IMR-90 (cell line): Measurements from ENCODE around the gene ADAMTSL1. TPM values are rescaled to one million over a fixed set of nuclear protein-coding genes. Genes with fewer than 3 reads are reported as not detected.

ENCODE experiments used
- ATAC-seq: fragments of 200-7000 bp; cut with Tn5 transposase; 2 replicates; pipeline ENCODE4 v1.9.1; 2020; ENCODE audit warnings: low read depth, mild to moderate bottlenecking, moderate library complexity
- BruUV-seq: library from RNA; stranded (reverse); fragments of 400-500 nt; replicated peaks from 2 replicates; lab custom pipeline; 2021; lab: Mats Ljungman, UMichigan
- CTCF ChIA-PET: fragments of 300-600 bp; formaldehyde crosslinking; extraction: SDS; loops from one replicate; lab custom pipeline; 2021; ENCODE audit warnings: antibody characterized with exemption; lab: Yijun Ruan, JAX
- POLR2A ChIA-PET: fragments of 300-600 bp; sonication (Branson Sonifier 250); formaldehyde crosslinking; loops from one replicate; lab custom pipeline; 2022; ENCODE audit warnings: antibody characterized with exemption; ENCODE audit not compliant: unreplicated experiment; lab: Charles Lee
- DNase-seq: peaks from one replicate; pipeline ENCODE4 v3.0.0; 2013
- H2AFZ ChIP-seq: replicated peaks from 2 replicates; pipeline ENCODE3; 2013; ENCODE audit warnings: low read length, mild to moderate bottlenecking; ENCODE audit not compliant: poor library complexity
- H2AK5ac ChIP-seq: 2 replicates; pipeline ENCODE4 v1.6.1; 2013; ENCODE audit warnings: low read depth, low read length, inconsistent platforms
- H2AK9ac ChIP-seq: replicated peaks from 2 replicates; pipeline ENCODE3; 2013; ENCODE audit warnings: mild to moderate bottlenecking, low read depth, low read length, moderate library complexity; ENCODE audit not compliant: poor library complexity
- H2BK120ac ChIP-seq: 2 replicates; pipeline ENCODE4 v1.6.1; 2013; ENCODE audit warnings: low read depth, low read length, inconsistent platforms
- H2BK15ac ChIP-seq: 3 replicates; pipeline ENCODE4 v1.6.1; 2013; ENCODE audit warnings: low read depth, low read length, inconsistent platforms
- H2BK20ac ChIP-seq: 2 replicates; pipeline ENCODE4 v1.6.1; 2013; ENCODE audit warnings: low read depth, mild to moderate bottlenecking, inconsistent platforms, low read length, moderate library complexity
- H2BK5ac ChIP-seq: 2 replicates; pipeline ENCODE4 v1.6.1; 2013; ENCODE audit warnings: mild to moderate bottlenecking, low read depth, low read length, inconsistent platforms; ENCODE audit not compliant: poor library complexity, severe bottlenecking
- H3K14ac ChIP-seq: replicated peaks from 2 replicates; pipeline ENCODE4 v1.6.1; 2013; ENCODE audit warnings: low read depth, low read length, inconsistent platforms
- H3K18ac ChIP-seq: 2 replicates; pipeline ENCODE4 v1.6.1; 2013; ENCODE audit warnings: low read depth, low read length, control low read depth
- H3K23ac ChIP-seq: 2 replicates; pipeline ENCODE4 v1.6.1; 2013; ENCODE audit warnings: low read depth, low read length, inconsistent platforms
- H3K27ac ChIP-seq: 2 replicates; pipeline ENCODE4 v1.5.1; 2013; ENCODE audit warnings: mild to moderate bottlenecking, control low read depth, low read length; ENCODE audit not compliant: insufficient read depth
- H3K27me3 ChIP-seq: 2 replicates; pipeline ENCODE4 v1.6.1; 2013; ENCODE audit warnings: low read length; ENCODE audit not compliant: control insufficient read depth, insufficient read depth
- H3K36me3 ChIP-seq: 2 replicates; pipeline ENCODE4 v1.6.1; 2013; ENCODE audit warnings: low read length, mixed read lengths; ENCODE audit not compliant: control insufficient read depth, insufficient read depth
- H3K4ac ChIP-seq: 2 replicates; pipeline ENCODE4 v1.6.1; 2013; ENCODE audit warnings: low read depth, low read length, inconsistent platforms
- H3K4me1 ChIP-seq: 2 replicates; pipeline ENCODE4 v1.6.1; 2013; ENCODE audit warnings: low read length, mixed read lengths; ENCODE audit not compliant: control insufficient read depth, insufficient read depth
- H3K4me2 ChIP-seq: 2 replicates; pipeline ENCODE4 v1.6.1; 2013; ENCODE audit warnings: low read depth, mild to moderate bottlenecking, control low read depth, low read length, moderate library complexity
- H3K4me3 ChIP-seq: 2 replicates; pipeline ENCODE4 v1.5.1; 2013; ENCODE audit warnings: low read depth, mild to moderate bottlenecking, control low read depth, low read length, moderate library complexity; ENCODE audit not compliant: insufficient read depth
- H3K56ac ChIP-seq: 2 replicates; pipeline ENCODE4 v1.6.1; 2013; ENCODE audit warnings: low read length, inconsistent platforms; ENCODE audit not compliant: insufficient read depth; ENCODE audit errors: extremely low read depth
- H3K79me1 ChIP-seq, 2 experiments: 2 replicates each; pipeline ENCODE4 v1.6.1; 2013; ENCODE audit warnings: low read length in 2 of 2, inconsistent platforms in 1 of 2, low read depth in 1 of 2
- H3K9ac ChIP-seq: 2 replicates; pipeline ENCODE4 v1.6.1; 2013; ENCODE audit warnings: low read depth, low read length, control low read depth
- H3K9me1 ChIP-seq: 2 replicates; pipeline ENCODE4 v1.6.1; 2013; ENCODE audit warnings: low read length, inconsistent platforms; ENCODE audit not compliant: insufficient read depth
- H3K9me3 ChIP-seq: 2 replicates; pipeline ENCODE4 v1.6.1; 2013; ENCODE audit warnings: low read length; ENCODE audit not compliant: control insufficient read depth, insufficient read depth
- H4K20me1 ChIP-seq: 2 replicates; pipeline ENCODE4 v1.6.1; 2013; ENCODE audit warnings: low read length, inconsistent platforms; ENCODE audit not compliant: insufficient read depth
- H4K5ac ChIP-seq: 2 replicates; pipeline ENCODE4 v1.6.1; 2013; ENCODE audit warnings: mild to moderate bottlenecking, low read depth, low read length, control low read depth
- H4K8ac ChIP-seq, 2 experiments: 2 replicates each; pipeline ENCODE4 v1.6.1; 2013; ENCODE audit warnings: low read depth in 2 of 2, low read length in 2 of 2, control low read depth in 1 of 2, inconsistent platforms in 1 of 2
- H4K91ac ChIP-seq: 2 replicates; pipeline ENCODE4 v1.6.1; 2013; ENCODE audit warnings: low read depth, low read length, inconsistent platforms; ENCODE audit not compliant: insufficient read depth
- ELK1 ChIP-seq: fragments of 150-350 bp; IDR thresholded peaks from 2 replicates; pipeline ENCODE4 v1.6.1; 2016; ENCODE audit warnings: low read depth, mild to moderate bottlenecking, low read length, moderate library complexity, borderline replicate concordance
- MAFK ChIP-seq: IDR thresholded peaks from 2 replicates; pipeline ENCODE4 v1.6.1; 2012; ENCODE audit warnings: low read depth, low read length, improper control_type of control experiment
- MAZ ChIP-seq: IDR thresholded peaks from 2 replicates; pipeline ENCODE4 v1.6.1; 2012; ENCODE audit warnings: low read depth, mild to moderate bottlenecking, low read length, improper control_type of control experiment, moderate library complexity, borderline replicate concordance
- MXI1 ChIP-seq: IDR thresholded peaks from 2 replicates; pipeline ENCODE4 v1.6.1; 2012; ENCODE audit warnings: low read depth, mild to moderate bottlenecking, low read length, moderate library complexity, borderline replicate concordance
- NFE2L2 ChIP-seq: fragments of 150-350 bp; IDR thresholded peaks from 2 replicates; pipeline ENCODE4 v1.6.1; 2016; ENCODE audit warnings: low read depth, mild to moderate bottlenecking, low read length
- RAD21 ChIP-seq: IDR thresholded peaks from 2 replicates; pipeline ENCODE4 v1.6.1; 2012; ENCODE audit warnings: low read length, improper control_type of control experiment
- RFX5 ChIP-seq: IDR thresholded peaks from 2 replicates; pipeline ENCODE4 v1.8.0; 2012; ENCODE audit warnings: low read depth, mild to moderate bottlenecking, low read length, moderate library complexity
- WGBS, 2 experiments: methylation state at CpG; one replicate each; pipeline versions ENCODE4 v1.1.5 to v1.1.7; 2013; ENCODE audit warnings: missing lambda C conversion rate in 2 of 2; ENCODE audit not compliant: insufficient read length in 1 of 2; ENCODE audit errors: extremely low coverage in 2 of 2; 5-methylcytosine and 5-hydroxymethylcytosine counted together
- dilution Hi-C: fragments of 300-500 bp; cut with HindIII; formaldehyde crosslinking; loops from one replicate; pipeline ENCODE4 v1.14.3; 2018; ENCODE audit warnings: low sequenced_read_pairs; ENCODE audit not compliant: unreplicated experiment
- in situ Hi-C: fragments of 300-500 bp; cut with MboI; formaldehyde crosslinking; loops from 3 replicates; pipeline ENCODE4 v1.14.3; 2019; ENCODE audit warnings: low sequenced_read_pairs, inconsistent platforms, mixed read lengths
- intact Hi-C: fragments of 100-400 bp; cut with micrococcal nuclease; formaldehyde crosslinking; loops from 2 replicates; pipeline ENCODE4 v1.10.0; 2022
- polyA plus RNA-seq, 3 experiments: library from polyadenylated mRNA; depleted of rRNA; stranded (reverse); fragments of >200 nt; gene quantifications; 2 replicates each; pipeline ENCODE4 v1.2.3, GENCODE V29; 2012; ENCODE audit warnings: low replicate concordance in 1 of 3
- total RNA-seq: library from RNA; depleted of rRNA; stranded (reverse); fragments of >200 nt; gene quantifications from 2 replicates; pipeline ENCODE4 v1.2.3, GENCODE V29; 2012
- TF ChIP-seq, protein P1 (sequence below): conservative IDR thresholded peaks from 2 replicates; pipeline ENCODE4 v1.5.1; 2012; ENCODE audit warnings: mild to moderate bottlenecking, low read depth, low read length, improper control_type of control experiment

ADAMTSL1 gene
- total and polyA plus RNA-seq, 2 of the 4 experiments (the other 2 are of a cell fraction) = 38.2 to 62.2 TPM

DNA sequence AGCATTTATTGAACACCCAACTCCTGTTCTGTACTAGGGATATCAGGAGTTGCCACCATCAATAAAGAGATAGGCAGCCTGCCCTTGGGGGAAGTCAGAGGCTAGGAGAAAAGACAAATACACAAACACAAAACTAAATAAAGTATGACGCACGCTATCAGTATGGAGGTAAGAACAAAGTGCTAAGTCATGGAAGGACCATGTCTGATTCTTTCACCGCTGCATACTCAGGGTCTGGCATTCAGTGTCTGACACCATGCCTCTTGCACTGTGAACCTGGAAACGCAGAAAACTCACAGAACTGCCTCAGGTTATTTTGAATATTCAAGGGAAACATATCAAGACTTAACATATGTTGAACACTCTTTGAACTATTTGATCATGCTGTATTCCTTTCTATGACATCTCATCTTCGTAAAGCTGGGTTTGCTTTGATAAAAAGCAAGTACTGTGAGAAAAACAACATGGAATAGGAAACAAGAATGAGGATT, 65.3 kb downstream of the ADAMTSL1 start:
- Histone ChIP-seq H2AK9ac (no peak overlapping the region), H3K4me3 (no peak overlapping the region), H3K4ac (no peak overlapping the region), H2BK15ac (no peak overlapping the region), H2AFZ (no peak overlapping the region), H4K91ac (no peak overlapping the region), H4K8ac (no peak overlapping the region), H3K36me3 (no peaks in the 10 kb centered on the region), H4K20me1 (no peaks in the 10 kb centered on the region), H3K18ac (no peak overlapping the region), H3K27me3 (no peaks in the 10 kb centered on the region; the same call in 1 of the 2 replicates), H3K4me1 (peaks cover 5% of the 10 kb centered on the region), H3K79me1 (no peaks in the 10 kb centered on the region; a peak in 1 of 4 replicates), H2BK20ac (no peak overlapping the region), H3K56ac (no peak overlapping the region), H3K9ac (no peak overlapping the region), H3K9me3 (peaks cover 11% of the 10 kb centered on the region), H2BK120ac (no peak overlapping the region), H3K23ac (no peak overlapping the region), H3K27ac (no peak overlapping the region), H3K4me2 (no peak overlapping the region), H3K9me1 (no peaks in the 10 kb centered on the region), H4K5ac (no peak overlapping the region), H2BK5ac (no peak overlapping the region), H2AK5ac (no peak overlapping the region), H3K14ac (no peak overlapping the region)
- 90% methylated on average over 2 of the region's 5 CpGs; no CpG with 5 or more reads in 1 of the 2 experiments for WGBS, 2 experiments
- in situ Hi-C loops (no loop called here), dilution Hi-C loops (no loop called here), intact Hi-C loops (no loop called here)
- BruUV-seq = no TSS peak
- no peak for TF ChIP-seq RAD21
- no peak for TF ChIP-seq ELK1
- TF ChIP-seq, protein P1, sequence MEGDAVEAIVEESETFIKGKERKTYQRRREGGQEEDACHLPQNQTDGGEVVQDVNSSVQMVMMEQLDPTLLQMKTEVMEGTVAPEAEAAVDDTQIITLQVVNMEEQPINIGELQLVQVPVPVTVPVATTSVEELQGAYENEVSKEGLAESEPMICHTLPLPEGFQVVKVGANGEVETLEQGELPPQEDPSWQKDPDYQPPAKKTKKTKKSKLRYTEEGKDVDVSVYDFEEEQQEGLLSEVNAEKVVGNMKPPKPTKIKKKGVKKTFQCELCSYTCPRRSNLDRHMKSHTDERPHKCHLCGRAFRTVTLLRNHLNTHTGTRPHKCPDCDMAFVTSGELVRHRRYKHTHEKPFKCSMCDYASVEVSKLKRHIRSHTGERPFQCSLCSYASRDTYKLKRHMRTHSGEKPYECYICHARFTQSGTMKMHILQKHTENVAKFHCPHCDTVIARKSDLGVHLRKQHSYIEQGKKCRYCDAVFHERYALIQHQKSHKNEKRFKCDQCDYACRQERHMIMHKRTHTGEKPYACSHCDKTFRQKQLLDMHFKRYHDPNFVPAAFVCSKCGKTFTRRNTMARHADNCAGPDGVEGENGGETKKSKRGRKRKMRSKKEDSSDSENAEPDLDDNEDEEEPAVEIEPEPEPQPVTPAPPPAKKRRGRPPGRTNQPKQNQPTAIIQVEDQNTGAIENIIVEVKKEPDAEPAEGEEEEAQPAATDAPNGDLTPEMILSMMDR = no peak
- no peak for TF ChIP-seq MAFK
- TF ChIP-seq MAZ = no peak
- no peak for TF ChIP-seq MXI1
- no peak for TF ChIP-seq RFX5
- 0 out of 2 replicates have a peak, but pooled peaks have one; percentile 17 for TF ChIP-seq NFE2L2
- ChIA-PET CTCF (no interaction called here), POLR2A (no interaction called here)
- no peak for ATAC-seq
- no peak for DNase-seq
